Activated T-helper 2 cell treated with anti-CD3 and anti-CD28 coated beads, Interferon-gamma antibody, Interleukin-2, Interleukin-4, amounts not matched to agents 10 μg/mL and 5 μg/mL and 100 μg/mL, durations not matched to agents 14 hours and 24 hours and 36 hours (primary cell): ENCODE results near the gene MOGAT3. TPM values are rescaled to one million over a fixed set of nuclear protein-coding genes. Genes with fewer than 3 reads are reported as not detected.

Source experiments
- DNase-seq: peaks from one replicate; pipeline ENCODE4 v3.0.0; 2021; ENCODE audit warnings: low spot score
- H3K27ac Mint-ChIP-seq: one replicate; pipeline ENCODE4 v1.8.0; 2021; ENCODE audit warnings: mixed read lengths
- H3K27me3 Mint-ChIP-seq: one replicate; pipeline ENCODE4 v1.8.0; 2021; ENCODE audit warnings: low read depth, mixed read lengths
- H3K36me3 Mint-ChIP-seq: one replicate; pipeline ENCODE4 v1.8.0; 2021; ENCODE audit warnings: low read depth, mixed read lengths
- H3K4me1 Mint-ChIP-seq: one replicate; pipeline ENCODE4 v1.8.0; 2021; ENCODE audit warnings: low read depth, mixed read lengths
- H3K4me3 Mint-ChIP-seq: one replicate; pipeline ENCODE4 v1.8.0; 2021; ENCODE audit warnings: low read depth, mild to moderate bottlenecking, moderate library complexity, mixed read lengths
- H3K9me3 Mint-ChIP-seq: one replicate; pipeline ENCODE4 v1.8.0; 2021; ENCODE audit warnings: mixed read lengths
- intact Hi-C: fragments of 100-400 bp; cut with micrococcal nuclease; formaldehyde crosslinking; loops from one replicate; pipeline ENCODE4 v1.15.1; 2023
- total RNA-seq: library from RNA; stranded (reverse); gene quantifications from 2 replicates; pipeline ENCODE4 v1.2.3, GENCODE V29; 2022

The MOGAT3 gene
- total RNA-seq, 1 donor from 2014 or later, result not detected

- no peaks in the 10 kb centered on the region for H3K9me3 Mint-ChIP-seq
- H3K27me3 Mint-ChIP-seq, result no peaks in the 10 kb centered on the region
- DNase-seq, result no peak
- no peak overlapping the region for H3K27ac Mint-ChIP-seq
- intact Hi-C loops, result no loop called here
- H3K36me3 Mint-ChIP-seq, result peaks cover 18% of the 10 kb centered on the region
- H3K4me3 Mint-ChIP-seq, result no peak overlapping the region
- peaks cover 6% of the 10 kb centered on the region for H3K4me1 Mint-ChIP-seq
These were observed 38.5 kb upstream of the MOGAT3 start for GRCh38 chr7:101239191-101239950.

GRCh38 chr7:101238226-101239182, 37.7 kb upstream of the MOGAT3 start:
- no peaks in the 10 kb centered on the region for H3K27me3 Mint-ChIP-seq
- peaks cover 1% of the 10 kb centered on the region for H3K4me1 Mint-ChIP-seq
- no peak for DNase-seq
- H3K27ac Mint-ChIP-seq, result no peak overlapping the region
- no peak overlapping the region for H3K4me3 Mint-ChIP-seq
- H3K9me3 Mint-ChIP-seq, result no peaks in the 10 kb centered on the region
- intact Hi-C loops, result no loop called here
- peaks cover 13% of the 10 kb centered on the region for H3K36me3 Mint-ChIP-seq

- Mint-ChIP-seq H3K4me1 (no peaks in the 10 kb centered on the region), H3K9me3 (no peaks in the 10 kb centered on the region), H3K36me3 (peaks cover 13% of the 10 kb centered on the region), H3K27ac (no peak within 1 kb of the TSS), H3K27me3 (no peaks in the 10 kb centered on the region), H3K4me3 (no peak within 1 kb of the TSS)
- DNase-seq, result no peak
- intact Hi-C loops, result no loop called here
These were observed 36.6 kb upstream of the MOGAT3 start, which contains the start of gene CLDN15 for GRCh38 chr7:101237206-101238067. CLDN15 (minus strand) TSS chr7:101237802; CDS start chr7:101237581, 221 bp downstream.

- intact Hi-C loops, result no loop called here
- no peak overlapping the region for H3K27ac Mint-ChIP-seq
- H3K4me3 Mint-ChIP-seq, result no peak overlapping the region
- no peaks in the 10 kb centered on the region for H3K9me3 Mint-ChIP-seq
- DNase-seq, result no peak
- no peaks in the 10 kb centered on the region for H3K4me1 Mint-ChIP-seq
- H3K36me3 Mint-ChIP-seq, result peaks cover 17% of the 10 kb centered on the region
- no peaks in the 10 kb centered on the region for H3K27me3 Mint-ChIP-seq
These were observed 35.5 kb upstream of the MOGAT3 start for GRCh38 chr7:101236292-101236835.

- no peak overlapping the region for H3K27ac Mint-ChIP-seq
- no peak for DNase-seq
- H3K4me3 Mint-ChIP-seq, result no peak overlapping the region
- intact Hi-C loops, result no loop called here
- H3K9me3 Mint-ChIP-seq, result no peaks in the 10 kb centered on the region
- H3K4me1 Mint-ChIP-seq, result no peaks in the 10 kb centered on the region
- peaks cover 16% of the 10 kb centered on the region for H3K36me3 Mint-ChIP-seq
- H3K27me3 Mint-ChIP-seq, result no peaks in the 10 kb centered on the region
These were observed 34.7 kb upstream of the MOGAT3 start for GRCh38 chr7:101235522-101235921.

GRCh38 chr7:101235050-101235449, 34.2 kb upstream of the MOGAT3 start:
- Mint-ChIP-seq H3K4me1 (no peaks in the 10 kb centered on the region), H3K36me3 (peaks cover 15% of the 10 kb centered on the region), H3K27ac (no peak overlapping the region), H3K4me3 (no peak overlapping the region), H3K9me3 (no peaks in the 10 kb centered on the region), H3K27me3 (no peaks in the 10 kb centered on the region)
- intact Hi-C loops, result no loop called here
- DNase-seq, result no peak

- H3K36me3 Mint-ChIP-seq, result peaks cover 13% of the 10 kb centered on the region
- H3K4me1 Mint-ChIP-seq, result no peaks in the 10 kb centered on the region
- no peaks in the 10 kb centered on the region for H3K27me3 Mint-ChIP-seq
- DNase-seq, result no peak
- H3K9me3 Mint-ChIP-seq, result no peaks in the 10 kb centered on the region
- no peak overlapping the region for H3K4me3 Mint-ChIP-seq
- intact Hi-C loops, result no loop called here
- no peak overlapping the region for H3K27ac Mint-ChIP-seq
These were observed 33.8 kb upstream of the MOGAT3 start for GRCh38 chr7:101234636-101235035.

- intact Hi-C loops, result no loop called here
- DNase-seq, result no peak
These were observed 33.2 kb upstream of the MOGAT3 start for GRCh38 chr7:101233907-101234547.

GRCh38 chr7:101232141-101232850, 31.5 kb upstream of the MOGAT3 start:
- no peaks in the 10 kb centered on the region for H3K9me3 Mint-ChIP-seq
- H3K4me1 Mint-ChIP-seq, result no peaks in the 10 kb centered on the region
- intact Hi-C loops, result no loop called here
- H3K36me3 Mint-ChIP-seq, result peaks cover 12% of the 10 kb centered on the region
- no peaks in the 10 kb centered on the region for H3K27me3 Mint-ChIP-seq
- no peak for DNase-seq
- no peak overlapping the region for H3K4me3 Mint-ChIP-seq
- no peak overlapping the region for H3K27ac Mint-ChIP-seq

More at GRCh38 chr7:101233907-101234547, 33.2 kb upstream of the MOGAT3 start:
- Mint-ChIP-seq H3K27ac (no peak overlapping the region), H3K27me3 (no peaks in the 10 kb centered on the region), H3K36me3 (peaks cover 13% of the 10 kb centered on the region), H3K4me1 (no peaks in the 10 kb centered on the region), H3K9me3 (no peaks in the 10 kb centered on the region), H3K4me3 (no peak overlapping the region)

GRCh38 chr7:101231644-101232043, 30.8 kb upstream of the MOGAT3 start:
- Mint-ChIP-seq H3K27me3 (no peaks in the 10 kb centered on the region), H3K27ac (no peak overlapping the region), H3K36me3 (peaks cover 12% of the 10 kb centered on the region), H3K4me3 (no peak overlapping the region), H3K9me3 (no peaks in the 10 kb centered on the region), H3K4me1 (no peaks in the 10 kb centered on the region)
- intact Hi-C loops, result no loop called here
- DNase-seq, result no peak

GRCh38 chr7:101226721-101227120, 25.9 kb upstream of the MOGAT3 start:
- intact Hi-C loops, result no loop called here
- no peak overlapping the region for H3K4me3 Mint-ChIP-seq
- no peaks in the 10 kb centered on the region for H3K4me1 Mint-ChIP-seq
- DNase-seq, result no peak
- no peaks in the 10 kb centered on the region for H3K27me3 Mint-ChIP-seq
- H3K27ac Mint-ChIP-seq, result no peak overlapping the region
- H3K36me3 Mint-ChIP-seq, result peaks cover 39% of the 10 kb centered on the region
- no peaks in the 10 kb centered on the region for H3K9me3 Mint-ChIP-seq
